Stimulated activated CD4-positive, alpha-beta T cell treated with anti-CD3 and anti-CD28 coated beads, Interleukin-15, amount 100 ng/mL, for 24 hours (primary cell): ENCODE measurements around the gene IL17RB.

ENCODE experiments used
- DNase-seq: peaks from one replicate; pipeline ENCODE4 v3.0.0-alpha.2; 2020

Gene IL17RB

GRCh38 chr3:53865732-53866499 is 19.5 kb downstream of the IL17RB start:
- no peak for DNase-seq

- DNase-seq = no peak
Observed at GRCh38 chr3:53880396-53881345, 34.3 kb downstream of the IL17RB start.

- DNase-seq = peak; percentile 88
Observed at GRCh38 chr3:53881691-53882593, 35.6 kb downstream of the IL17RB start, which contains the start of gene ACTR8. Gene ACTR8 (minus strand): TSS chr3:53882152. CDS start chr3:53882101, 51 bp downstream.

DNA sequence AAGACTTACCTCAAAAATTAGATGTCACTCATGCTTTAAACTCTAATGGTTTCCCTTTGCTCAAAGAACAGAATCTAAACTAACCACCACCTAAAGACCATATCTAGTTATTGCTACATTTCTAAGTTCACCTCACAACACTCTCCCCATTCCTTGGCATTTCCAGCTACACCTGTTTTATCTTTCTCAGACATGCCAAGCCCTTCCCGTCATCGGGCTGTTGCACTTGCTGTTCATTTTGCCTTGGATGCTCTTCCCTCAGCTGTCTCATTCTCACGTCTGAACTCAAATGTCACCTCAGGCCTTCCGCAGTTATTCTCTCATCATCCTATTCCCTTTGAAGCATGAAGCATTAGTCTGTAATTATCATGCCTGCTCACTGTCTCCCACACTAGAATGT is 36.6 kb downstream of the IL17RB start:
- DNase-seq = no peak

GRCh38 chr3:53884623-53885022 is 38.3 kb downstream of the IL17RB start:
- DNase-seq = no peak

DNA sequence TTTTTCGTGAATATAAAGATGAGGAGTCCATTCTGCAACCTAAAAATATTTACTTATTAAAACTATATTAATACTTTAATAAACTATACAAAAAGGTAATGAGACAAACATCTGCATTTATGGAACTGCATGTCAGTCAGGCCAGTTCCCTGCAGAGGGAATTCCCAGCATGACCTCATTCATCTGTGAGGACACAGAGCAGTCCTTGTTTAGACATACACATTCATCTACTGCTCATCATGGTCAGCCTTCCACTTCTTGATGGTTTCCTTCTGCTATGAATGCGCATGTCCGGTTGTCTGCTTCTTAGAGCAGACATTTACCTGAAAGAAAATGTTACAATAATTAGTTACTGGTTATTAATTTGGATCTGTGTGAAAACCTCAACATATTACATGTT is 38.9 kb downstream of the IL17RB start:
- DNase-seq = no peak

- no peak for DNase-seq
Observed at GRCh38 chr3:53887446-53887845, 41.1 kb downstream of the IL17RB start.

DNA sequence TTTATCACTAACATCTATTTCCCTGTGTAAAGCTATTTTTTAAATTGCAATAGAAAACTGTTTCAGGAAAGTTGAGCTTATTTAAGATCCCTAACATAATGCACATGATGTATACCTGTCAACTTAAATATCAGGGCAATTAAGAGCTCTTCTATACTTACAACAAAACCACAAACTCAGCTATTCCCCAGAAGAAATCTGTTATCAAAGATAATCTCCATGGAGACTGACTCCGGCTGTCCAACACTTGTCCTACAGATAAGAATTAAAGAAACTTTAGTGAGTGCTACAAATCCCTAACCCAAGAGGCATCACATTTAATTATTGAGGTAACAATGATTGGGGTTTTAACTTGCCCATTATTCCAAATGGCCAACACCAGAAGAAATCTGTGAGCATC is 41.9 kb downstream of the IL17RB start:
- DNase-seq = no peak

- DNase-seq = peak; percentile 60
Observed at GRCh38 chr3:53890726-53891475, 44.5 kb downstream of the IL17RB start.

GRCh38 chr3:53891497-53892285 is 45.3 kb downstream of the IL17RB start, which contains the start of gene SELENOK:
Gene SELENOK (minus strand): TSS chr3:53891859.
- DNase-seq = peak; percentile 97

DNA sequence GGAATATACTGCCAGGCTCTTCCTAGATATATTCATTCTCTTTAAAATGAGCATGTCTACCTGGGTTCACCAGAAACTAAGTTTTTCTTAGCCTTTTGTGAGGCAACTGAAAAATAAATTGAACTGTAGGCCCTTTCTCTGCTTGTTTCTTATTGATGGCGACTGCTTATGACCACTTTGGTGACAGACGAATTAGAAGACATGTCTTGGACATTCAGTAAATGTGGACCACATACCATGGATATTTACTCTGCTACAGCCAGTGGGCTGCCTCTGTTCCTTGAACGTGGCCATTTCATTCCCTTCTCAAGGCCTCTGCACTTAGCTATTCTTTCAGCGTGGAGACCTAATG is 45.9 kb downstream of the IL17RB start:
- no peak for DNase-seq

GRCh38 chr3:53899750-53900149 is 53.4 kb downstream of the IL17RB start:
- no peak for DNase-seq

GRCh38 chr3:53900666-53901331 is 54.4 kb downstream of the IL17RB start:
- DNase-seq = no peak

- DNase-seq = no peak
Observed at GRCh38 chr3:53902067-53902466, 55.7 kb downstream of the IL17RB start.

DNA sequence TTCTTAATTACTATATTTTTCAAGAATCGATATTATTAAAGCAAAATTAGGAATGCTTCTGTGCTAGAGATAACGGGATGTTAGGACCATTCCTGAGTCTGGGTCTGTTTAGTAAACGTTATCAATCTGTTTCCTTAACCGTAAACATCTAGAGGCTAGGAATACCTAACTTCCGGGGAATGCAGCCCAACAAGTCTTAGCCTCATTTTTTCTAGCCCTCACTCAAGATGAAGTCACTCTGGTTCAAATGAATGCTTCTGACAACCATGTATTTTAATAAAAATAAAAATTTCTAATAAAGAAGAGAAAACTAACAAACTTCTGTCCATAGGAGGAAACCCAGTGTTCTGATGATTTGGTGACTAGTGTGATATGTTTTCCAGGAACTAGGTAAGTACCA is 56.3 kb downstream of the IL17RB start:
- DNase-seq = no peak

- DNase-seq = no peak
Observed at GRCh38 chr3:53913401-53913800, 67.0 kb downstream of the IL17RB start.
